Neural progenitor cell (in vitro differentiated cells): Measurements from ENCODE around the gene TRPM2. TPM values are rescaled to one million over a fixed set of nuclear protein-coding genes. Genes with fewer than 3 reads are reported as not detected.

Experiments used
- DNase-seq: peaks from one replicate; pipeline ENCODE4 v3.0.0-alpha.2; 2016; ENCODE audit warnings: low spot score
- H2AFZ ChIP-seq: fragments of 200-600 bp; sonication (generic); replicated peaks from 2 replicates; pipeline ENCODE4 v1.6.1; 2016; ENCODE audit warnings: antibody characterized with exemption
- H3F3A ChIP-seq: fragments of 200-600 bp; sonication (generic); 2 replicates; pipeline ENCODE4 v1.6.1; 2016; ENCODE audit warnings: antibody characterized with exemption, low read depth
- H3K27ac ChIP-seq: fragments of 200-600 bp; sonication (generic); 2 replicates; pipeline ENCODE4 v1.5.1; 2016; ENCODE audit warnings: mild to moderate bottlenecking
- H3K27me3 ChIP-seq: fragments of 200-600 bp; sonication (generic); 2 replicates; pipeline ENCODE4 v1.6.1; 2016; ENCODE audit warnings: mild to moderate bottlenecking, moderate library complexity
- H3K36me3 ChIP-seq: fragments of 200-600 bp; sonication (generic); 2 replicates; pipeline ENCODE4 v1.5.1; 2016
- H3K4me1 ChIP-seq: fragments of 200-600 bp; sonication (generic); 2 replicates; pipeline ENCODE4 v1.6.1; 2016; ENCODE audit warnings: mixed run types
- H3K4me2 ChIP-seq: fragments of 200-600 bp; sonication (generic); 2 replicates; pipeline ENCODE4 v1.6.1; 2016
- H3K4me3 ChIP-seq: fragments of 200-600 bp; sonication (generic); 2 replicates; pipeline ENCODE4 v1.5.1; 2016
- H3K79me2 ChIP-seq: fragments of 200-600 bp; sonication (generic); 2 replicates; pipeline ENCODE4 v1.6.1; 2016; ENCODE audit warnings: low read depth
- H3K9ac ChIP-seq: fragments of 200-600 bp; sonication (generic); 2 replicates; pipeline ENCODE4 v1.6.1; 2016
- H3K9me3 ChIP-seq: fragments of 200-600 bp; sonication (generic); 2 replicates; pipeline ENCODE4 v1.5.1; 2016; ENCODE audit warnings: low read depth
- H4K20me1 ChIP-seq: fragments of 200-600 bp; sonication (generic); 2 replicates; pipeline ENCODE4 v1.6.1; 2016; ENCODE audit warnings: low read depth
- H3K27ac Mint-ChIP-seq: 3 replicates; pipeline ENCODE4 v1.8.0; 2021; ENCODE audit warnings: mixed read lengths
- H3K27me3 Mint-ChIP-seq: 2 replicates; pipeline ENCODE4 v1.8.0; 2022; ENCODE audit warnings: low read depth, mild to moderate bottlenecking, inconsistent platforms, moderate library complexity, mixed read lengths; ENCODE audit not compliant: insufficient read depth
- H3K36me3 Mint-ChIP-seq: 3 replicates; pipeline ENCODE4 v1.8.0; 2021; ENCODE audit warnings: mixed read lengths
- H3K4me1 Mint-ChIP-seq: 3 replicates; pipeline ENCODE4 v1.8.0; 2021; ENCODE audit warnings: mixed read lengths
- H3K4me3 Mint-ChIP-seq: 3 replicates; pipeline ENCODE4 v1.8.0; 2021; ENCODE audit warnings: mild to moderate bottlenecking, moderate library complexity, mixed read lengths
- H3K9me3 Mint-ChIP-seq: 3 replicates; pipeline ENCODE4 v1.8.0; 2020; ENCODE audit warnings: mixed read lengths
- EZH2 ChIP-seq: fragments of 200-600 bp; sonication (generic); IDR thresholded peaks from 2 replicates; pipeline ENCODE4 v1.6.1; 2017; ENCODE audit warnings: antibody characterized with exemption, mild to moderate bottlenecking, moderate library complexity
- EZH2phosphoT487 ChIP-seq: fragments of 200-600 bp; sonication (generic); IDR thresholded peaks from 2 replicates; pipeline ENCODE4 v1.6.1; 2017; ENCODE audit warnings: antibody characterized with exemption
- total RNA-seq: library from RNA; depleted of rRNA; stranded (reverse); fragments of >200 nt; gene quantifications from 2 replicates; pipeline ENCODE4 v1.2.3, GENCODE V29; 2015; ENCODE audit warnings: low replicate concordance
- TF ChIP-seq, protein P1 (sequence below): fragments of 200-600 bp; sonication (generic); IDR thresholded peaks from 2 replicates; pipeline ENCODE4 v1.5.1; 2017; ENCODE audit warnings: antibody characterized with exemption, mild to moderate bottlenecking

Gene TRPM2
- total RNA-seq, 1 donor from 2014 or later = not detected

DNA sequence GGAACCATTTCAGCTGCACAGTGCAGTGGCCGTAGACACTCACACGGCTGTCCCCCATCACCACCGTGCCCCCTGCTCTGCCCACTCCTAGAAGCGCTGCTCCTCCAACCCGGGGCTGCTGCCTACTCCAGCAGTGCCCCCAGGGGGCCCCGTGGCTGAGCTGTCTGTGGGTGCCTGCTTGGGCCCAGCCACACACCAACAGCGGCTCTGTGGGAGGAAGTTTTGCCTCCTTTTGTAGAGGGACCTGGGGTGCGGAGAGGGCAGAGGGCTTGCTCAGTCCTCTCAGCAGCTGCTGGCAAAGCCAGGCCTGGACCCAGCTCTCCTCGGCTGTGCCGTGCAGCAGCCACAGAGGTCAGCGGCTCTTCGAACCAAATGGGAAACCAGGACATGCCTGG, 90.5 kb downstream of the TRPM2 start:
- Histone ChIP-seq H3K4me3 (no peak overlapping the region), H3K79me2 (no peaks in the 10 kb centered on the region), H3F3A (no peaks in the 10 kb centered on the region), H4K20me1 (no peaks in the 10 kb centered on the region), H3K27me3 (no peaks in the 10 kb centered on the region), H2AFZ (no peak overlapping the region), H3K4me2 (no peak overlapping the region), H3K4me1 (peaks cover 7% of the 10 kb centered on the region), H3K36me3 (no peaks in the 10 kb centered on the region), H3K27ac (no peak overlapping the region), H3K9me3 (no peaks in the 10 kb centered on the region), H3K9ac (no peak overlapping the region)
- H3K27me3 Mint-ChIP-seq = peaks cover 12% of the 10 kb centered on the region
- no peak overlapping the region for H3K27ac Mint-ChIP-seq
- H3K4me3 Mint-ChIP-seq = no peak overlapping the region
- peaks cover 5% of the 10 kb centered on the region for H3K4me1 Mint-ChIP-seq
- no peak for DNase-seq
- H3K36me3 Mint-ChIP-seq = no peaks in the 10 kb centered on the region
- TF ChIP-seq, protein P1, sequence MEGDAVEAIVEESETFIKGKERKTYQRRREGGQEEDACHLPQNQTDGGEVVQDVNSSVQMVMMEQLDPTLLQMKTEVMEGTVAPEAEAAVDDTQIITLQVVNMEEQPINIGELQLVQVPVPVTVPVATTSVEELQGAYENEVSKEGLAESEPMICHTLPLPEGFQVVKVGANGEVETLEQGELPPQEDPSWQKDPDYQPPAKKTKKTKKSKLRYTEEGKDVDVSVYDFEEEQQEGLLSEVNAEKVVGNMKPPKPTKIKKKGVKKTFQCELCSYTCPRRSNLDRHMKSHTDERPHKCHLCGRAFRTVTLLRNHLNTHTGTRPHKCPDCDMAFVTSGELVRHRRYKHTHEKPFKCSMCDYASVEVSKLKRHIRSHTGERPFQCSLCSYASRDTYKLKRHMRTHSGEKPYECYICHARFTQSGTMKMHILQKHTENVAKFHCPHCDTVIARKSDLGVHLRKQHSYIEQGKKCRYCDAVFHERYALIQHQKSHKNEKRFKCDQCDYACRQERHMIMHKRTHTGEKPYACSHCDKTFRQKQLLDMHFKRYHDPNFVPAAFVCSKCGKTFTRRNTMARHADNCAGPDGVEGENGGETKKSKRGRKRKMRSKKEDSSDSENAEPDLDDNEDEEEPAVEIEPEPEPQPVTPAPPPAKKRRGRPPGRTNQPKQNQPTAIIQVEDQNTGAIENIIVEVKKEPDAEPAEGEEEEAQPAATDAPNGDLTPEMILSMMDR = no peak
- TF ChIP-seq EZH2 = no peak
- no peak for TF ChIP-seq EZH2phosphoT487
- no peaks in the 10 kb centered on the region for H3K9me3 Mint-ChIP-seq

GRCh38 chr21:44444286-44444931, 91.0 kb downstream of the TRPM2 start:
- no peak overlapping the region for H3K4me2 ChIP-seq
- H3K9ac ChIP-seq = no peak overlapping the region
- Mint-ChIP-seq H3K4me3 (no peak overlapping the region), H3K27me3 (peaks cover 12% of the 10 kb centered on the region), H3K27ac (no peak overlapping the region), H3K9me3 (no peaks in the 10 kb centered on the region), H3K36me3 (no peaks in the 10 kb centered on the region), H3K4me1 (peaks cover 9% of the 10 kb centered on the region)
- H3K27ac ChIP-seq = no peak overlapping the region
- no peak overlapping the region for H2AFZ ChIP-seq
- no peaks in the 10 kb centered on the region for H3K79me2 ChIP-seq
- H3K36me3 ChIP-seq = no peaks in the 10 kb centered on the region
- H3F3A ChIP-seq = no peaks in the 10 kb centered on the region
- H3K27me3 ChIP-seq = no peaks in the 10 kb centered on the region
- DNase-seq = peak; percentile 56
- TF ChIP-seq, protein P1 = peak; percentile 51
- TF ChIP-seq EZH2phosphoT487 = no peak
- TF ChIP-seq EZH2 = no peak
- no peak overlapping the region for H3K4me3 ChIP-seq
- H3K9me3 ChIP-seq = no peaks in the 10 kb centered on the region
- H3K4me1 ChIP-seq = peaks cover 9% of the 10 kb centered on the region
- H4K20me1 ChIP-seq = no peaks in the 10 kb centered on the region

GRCh38 chr21:44445145-44445812, 91.9 kb downstream of the TRPM2 start:
- H3K27ac Mint-ChIP-seq = no peak overlapping the region

More at GRCh38 chr21:44445145-44445812, 91.9 kb downstream of the TRPM2 start:
- Histone ChIP-seq H3F3A (no peaks in the 10 kb centered on the region), H3K4me2 (no peak overlapping the region), H3K27me3 (no peaks in the 10 kb centered on the region), H3K36me3 (no peaks in the 10 kb centered on the region), H2AFZ (no peak overlapping the region), H3K9ac (no peak overlapping the region), H3K27ac (no peak overlapping the region), H4K20me1 (no peaks in the 10 kb centered on the region), H3K79me2 (no peaks in the 10 kb centered on the region), H3K4me1 (peaks cover 9% of the 10 kb centered on the region), H3K4me3 (no peak overlapping the region), H3K9me3 (no peaks in the 10 kb centered on the region)
- DNase-seq = no peak
- peaks cover 7% of the 10 kb centered on the region for H3K4me1 Mint-ChIP-seq
- no peaks in the 10 kb centered on the region for H3K9me3 Mint-ChIP-seq
- H3K36me3 Mint-ChIP-seq = no peaks in the 10 kb centered on the region
- TF ChIP-seq EZH2phosphoT487 (no peak), EZH2 (no peak)
- TF ChIP-seq, protein P1 = no peak
- H3K27me3 Mint-ChIP-seq = peaks cover 12% of the 10 kb centered on the region
- no peak overlapping the region for H3K4me3 Mint-ChIP-seq
